Activated CD8-positive, alpha-beta memory T cell treated with anti-CD3 and anti-CD28 coated beads for 48 hours (primary cell): ENCODE results near the gene RPUSD2.
"Not testable (repeated sequence)": the region's sequence is repeated elsewhere in the genome, so short reads cannot be mapped to it uniquely, and the experiment has no call there.

Experiments
- DNase-seq, 3 experiments: peaks; one replicate each; pipeline ENCODE4 v3.0.0-alpha.2; 2020; ENCODE audit warnings: low read depth in 2 of 3, low spot score in 2 of 3

Gene RPUSD2

GRCh38 chr15:40564591-40565332, 4.3 kb upstream of the RPUSD2 start, which contains the start of gene CCDC32:
TSS of gene CCDC32 (minus strand) at chr15:40565042. CDS start at chr15:40563015, 2,027 bp downstream.
- DNase-seq: peak; percentile 79 to 84 (median 82)

- DNase-seq: no peak
These were observed 3.5 kb upstream of the RPUSD2 start for GRCh38 chr15:40565333-40566238.

- DNase-seq: no peak
These were observed 2.0 kb upstream of the RPUSD2 start for GRCh38 chr15:40567111-40567510.

GRCh38 chr15:40575113-40575512, 6.0 kb downstream of the RPUSD2 start:
- DNase-seq: no peak

- DNase-seq: not testable (repeated sequence)
These were observed 7.8 kb downstream of the RPUSD2 start for GRCh38 chr15:40576914-40577313.

GRCh38 chr15:40578892-40579291, 9.8 kb downstream of the RPUSD2 start:
- no peak for DNase-seq

- DNase-seq: not testable (repeated sequence)
These were observed 12.7 kb downstream of the RPUSD2 start for GRCh38 chr15:40581796-40582195.

GRCh38 chr15:40582726-40583246, 13.7 kb downstream of the RPUSD2 start:
- no peak for DNase-seq

- DNase-seq: no peak
These were observed 15.1 kb downstream of the RPUSD2 start for GRCh38 chr15:40584191-40584590.

- no peak for DNase-seq
These were observed 21.6 kb downstream of the RPUSD2 start for GRCh38 chr15:40590667-40591050.

- DNase-seq: no peak
These were observed 22.3 kb downstream of the RPUSD2 start for GRCh38 chr15:40591389-40591788.

GRCh38 chr15:40593165-40593564, 24.1 kb downstream of the RPUSD2 start:
- no peak for DNase-seq

GRCh38 chr15:40593588-40594428, 24.7 kb downstream of the RPUSD2 start, which contains the start of gene KNL1:
TSS of gene KNL1 (plus strand) at chr15:40594249. CDS start at chr15:40602932, 8,683 bp downstream.
- DNase-seq: peak; percentile 77 to 99 (median 98)

GRCh38 chr15:40594429-40594836, 25.3 kb downstream of the RPUSD2 start:
- no peak for DNase-seq

GRCh38 chr15:40595219-40595618, 26.1 kb downstream of the RPUSD2 start:
- no peak for DNase-seq

- DNase-seq: no peak
These were observed 26.7 kb downstream of the RPUSD2 start for GRCh38 chr15:40595773-40596172.

GRCh38 chr15:40597024-40597423, 27.9 kb downstream of the RPUSD2 start:
- DNase-seq: no peak

GRCh38 chr15:40598126-40598525, 29.0 kb downstream of the RPUSD2 start:
- DNase-seq: no peak

- no peak for DNase-seq
These were observed 29.6 kb downstream of the RPUSD2 start for GRCh38 chr15:40598672-40599071.

- DNase-seq: no peak
These were observed 31.9 kb downstream of the RPUSD2 start for GRCh38 chr15:40600956-40601355.

- no peak for DNase-seq
These were observed 34.8 kb downstream of the RPUSD2 start for GRCh38 chr15:40603935-40604334.
